MM.1S (cell line): ENCODE results near the gene SPPL2C.

Experiments
- DNase-seq: peaks from one replicate; pipeline ENCODE4 v3.0.0-alpha.2; 2015
- H2AFZ ChIP-seq: fragments of 300-600 bp; sonication (generic); 2 replicates; pipeline ENCODE4 v1.6.0; 2016; ENCODE audit warnings: antibody characterized with exemption, low read length
- H3F3A ChIP-seq: fragments of 300-600 bp; sonication (generic); 2 replicates; pipeline ENCODE4 v1.6.1; 2016; ENCODE audit warnings: mild to moderate bottlenecking, antibody characterized with exemption, low read length, moderate library complexity, mixed read lengths; ENCODE audit not compliant: insufficient read depth
- H3K27ac ChIP-seq: fragments of 300-600 bp; sonication (generic); 2 replicates; pipeline ENCODE4 v1.5.1; 2016; ENCODE audit warnings: mild to moderate bottlenecking, low read length
- H3K27me3 ChIP-seq: fragments of 300-600 bp; sonication (generic); replicated peaks from 2 replicates; pipeline ENCODE4 v1.6.0; 2016; ENCODE audit warnings: low read length; ENCODE audit not compliant: insufficient read depth
- H3K36me3 ChIP-seq: fragments of 300-600 bp; sonication (generic); replicated peaks from 2 replicates; pipeline ENCODE4 v1.6.1; 2016; ENCODE audit warnings: mild to moderate bottlenecking, low read length, mixed read lengths; ENCODE audit not compliant: insufficient read depth
- H3K4me1 ChIP-seq: fragments of 300-600 bp; sonication (generic); 2 replicates; pipeline ENCODE4 v1.6.1; 2016; ENCODE audit warnings: low read length, mixed read lengths
- H3K4me2 ChIP-seq: fragments of 300-600 bp; sonication (generic); 2 replicates; pipeline ENCODE4 v1.6.0; 2016; ENCODE audit warnings: low read depth, low read length
- H3K4me3 ChIP-seq: fragments of 300-600 bp; sonication (generic); 2 replicates; pipeline ENCODE4 v1.5.1; 2016; ENCODE audit warnings: low read length, mixed read lengths
- H3K79me2 ChIP-seq: fragments of 300-600 bp; sonication (generic); 2 replicates; pipeline ENCODE4 v1.6.1; 2016; ENCODE audit warnings: mixed run types, low read length, mixed read lengths
- H3K9ac ChIP-seq: fragments of 300-600 bp; sonication (generic); 2 replicates; pipeline ENCODE4 v1.6.1; 2016; ENCODE audit warnings: low read length, mixed read lengths
- H3K9me2 ChIP-seq: fragments of 300-600 bp; sonication (generic); replicated peaks from 2 replicates; pipeline ENCODE4 v1.6.1; 2016; ENCODE audit warnings: mild to moderate bottlenecking, low read length, mixed read lengths; ENCODE audit not compliant: insufficient read depth
- H3K9me3 ChIP-seq: fragments of 300-600 bp; sonication (generic); replicated peaks from 2 replicates; pipeline ENCODE4 v1.6.1; 2016; ENCODE audit warnings: mild to moderate bottlenecking, low read length, mixed read lengths; ENCODE audit not compliant: insufficient read depth
- H4K20me1 ChIP-seq: fragments of 300-600 bp; sonication (generic); 2 replicates; pipeline ENCODE4 v1.6.1; 2016; ENCODE audit warnings: mild to moderate bottlenecking, low read length, moderate library complexity, mixed read lengths; ENCODE audit not compliant: insufficient read depth
- EZH2 ChIP-seq: fragments of 300-600 bp; sonication (generic); optimal IDR thresholded peaks from 2 replicates; pipeline ENCODE3; 2017; ENCODE audit warnings: low read depth, mild to moderate bottlenecking, antibody characterized with exemption, low read length, mixed read lengths
- EZH2phosphoT487 ChIP-seq: fragments of 300-600 bp; sonication (generic); IDR thresholded peaks from 2 replicates; pipeline ENCODE4 v1.6.1; 2018; ENCODE audit warnings: antibody characterized with exemption, low read length
- TF ChIP-seq, protein P1 (sequence below): fragments of 300-600 bp; sonication (generic); IDR thresholded peaks from 2 replicates; pipeline ENCODE4 v1.5.1; 2016; ENCODE audit warnings: antibody characterized with exemption, low read length, mixed read lengths

Gene SPPL2C

DNA sequence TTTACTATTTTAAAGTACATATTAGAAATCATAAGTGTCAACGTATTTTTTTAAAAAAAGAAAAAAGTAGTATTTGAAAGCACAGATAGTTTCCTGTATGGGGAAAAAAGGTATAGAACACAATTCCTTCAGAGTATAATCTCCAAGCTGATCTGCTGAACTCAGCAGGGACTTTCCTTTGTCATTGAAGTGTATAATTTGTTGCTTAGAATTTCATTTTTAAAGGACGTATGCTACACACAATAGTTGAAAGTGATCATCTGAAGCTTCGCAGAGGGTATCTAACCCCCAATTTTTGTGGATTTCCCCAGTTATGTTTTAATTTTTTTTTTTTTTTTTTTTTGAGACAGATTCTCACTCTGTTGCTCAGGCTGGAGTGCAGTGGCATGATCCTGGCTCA lies 29.5 kb downstream of the SPPL2C start:
- Histone ChIP-seq H3K27ac (peak overlapping the region; percentile 92), H3K79me2 (no peaks in the 10 kb centered on the region), H3K27me3 (no peaks in the 10 kb centered on the region), H3K36me3 (no peaks in the 10 kb centered on the region), H3K4me3 (peak overlapping the region; percentile 46), H3K9me2 (no peaks in the 10 kb centered on the region), H3F3A (peaks cover 20% of the 10 kb centered on the region), H3K4me1 (peaks cover 18% of the 10 kb centered on the region), H3K9me3 (no peaks in the 10 kb centered on the region), H3K9ac (peak overlapping the region; percentile 64), H2AFZ (peak overlapping the region; percentile 63; the same call in 1 of the 2 replicates), H4K20me1 (no peaks in the 10 kb centered on the region), H3K4me2 (peak overlapping the region; percentile 85)
- DNase-seq = peak; percentile 79
- TF ChIP-seq EZH2phosphoT487 (no peak), EZH2 (no peak)

DNA sequence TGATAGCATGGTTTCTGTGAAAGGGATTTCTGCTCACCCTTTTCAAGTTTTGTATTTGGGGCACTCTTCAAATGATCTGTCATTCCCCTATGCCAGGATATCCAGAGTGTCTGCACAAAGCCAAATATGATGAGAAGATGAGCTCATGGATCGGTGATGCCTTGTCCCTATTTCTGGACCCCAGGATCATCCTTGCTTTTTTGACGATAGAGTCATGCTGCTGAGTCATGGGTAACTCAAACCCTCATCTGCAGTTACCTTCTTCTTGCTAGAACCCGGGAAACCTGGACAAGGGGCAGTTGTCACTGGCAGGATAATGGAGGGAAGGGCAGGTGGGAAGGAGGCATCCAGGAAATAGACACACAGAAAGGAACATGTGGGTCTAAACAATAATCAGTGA lies 31.9 kb downstream of the SPPL2C start:
- no peak for TF ChIP-seq EZH2phosphoT487
- no peak for TF ChIP-seq EZH2
- H3K79me2 ChIP-seq = no peaks in the 10 kb centered on the region

DNA sequence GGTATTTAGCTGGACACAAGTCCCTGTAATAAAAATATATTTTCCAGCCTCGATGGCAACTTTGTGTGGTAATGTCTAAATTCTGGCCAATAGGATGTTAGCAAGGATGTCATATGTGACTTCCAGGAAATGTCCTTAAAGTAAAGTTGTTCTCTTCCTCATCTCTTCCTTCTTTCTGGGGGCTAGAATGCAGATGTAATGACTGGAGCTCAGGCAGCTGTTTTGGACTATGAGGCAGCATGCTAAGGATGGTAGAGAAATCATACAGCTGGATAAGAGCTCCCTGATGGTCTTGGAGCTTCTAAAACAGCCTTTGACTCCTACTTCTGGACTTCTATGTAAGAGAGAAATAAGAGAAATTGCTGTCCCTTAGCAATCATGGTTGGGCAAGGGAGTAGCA lies 32.8 kb downstream of the SPPL2C start:
- Histone ChIP-seq H3K4me2 (no peak overlapping the region), H2AFZ (no peak overlapping the region), H3K27me3 (no peaks in the 10 kb centered on the region), H3K9me3 (no peaks in the 10 kb centered on the region), H3K9ac (no peak overlapping the region), H3K27ac (no peak overlapping the region), H4K20me1 (no peaks in the 10 kb centered on the region), H3K79me2 (no peaks in the 10 kb centered on the region), H3K4me3 (no peak overlapping the region), H3K4me1 (peaks cover 17% of the 10 kb centered on the region), H3K36me3 (no peaks in the 10 kb centered on the region), H3F3A (peaks cover 20% of the 10 kb centered on the region), H3K9me2 (no peaks in the 10 kb centered on the region)
- DNase-seq = no peak
- TF ChIP-seq EZH2 (no peak), EZH2phosphoT487 (no peak)
- TF ChIP-seq, protein P1, sequence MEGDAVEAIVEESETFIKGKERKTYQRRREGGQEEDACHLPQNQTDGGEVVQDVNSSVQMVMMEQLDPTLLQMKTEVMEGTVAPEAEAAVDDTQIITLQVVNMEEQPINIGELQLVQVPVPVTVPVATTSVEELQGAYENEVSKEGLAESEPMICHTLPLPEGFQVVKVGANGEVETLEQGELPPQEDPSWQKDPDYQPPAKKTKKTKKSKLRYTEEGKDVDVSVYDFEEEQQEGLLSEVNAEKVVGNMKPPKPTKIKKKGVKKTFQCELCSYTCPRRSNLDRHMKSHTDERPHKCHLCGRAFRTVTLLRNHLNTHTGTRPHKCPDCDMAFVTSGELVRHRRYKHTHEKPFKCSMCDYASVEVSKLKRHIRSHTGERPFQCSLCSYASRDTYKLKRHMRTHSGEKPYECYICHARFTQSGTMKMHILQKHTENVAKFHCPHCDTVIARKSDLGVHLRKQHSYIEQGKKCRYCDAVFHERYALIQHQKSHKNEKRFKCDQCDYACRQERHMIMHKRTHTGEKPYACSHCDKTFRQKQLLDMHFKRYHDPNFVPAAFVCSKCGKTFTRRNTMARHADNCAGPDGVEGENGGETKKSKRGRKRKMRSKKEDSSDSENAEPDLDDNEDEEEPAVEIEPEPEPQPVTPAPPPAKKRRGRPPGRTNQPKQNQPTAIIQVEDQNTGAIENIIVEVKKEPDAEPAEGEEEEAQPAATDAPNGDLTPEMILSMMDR = no peak

More for the DNA sequence above, 31.9 kb downstream of the SPPL2C start:
- Histone ChIP-seq H4K20me1 (no peaks in the 10 kb centered on the region), H3K27me3 (no peaks in the 10 kb centered on the region), H3K36me3 (no peaks in the 10 kb centered on the region), H3F3A (peaks cover 20% of the 10 kb centered on the region), H2AFZ (no peak overlapping the region), H3K9ac (no peak overlapping the region), H3K27ac (no peak overlapping the region), H3K4me2 (no peak overlapping the region), H3K4me3 (no peak overlapping the region), H3K9me2 (no peaks in the 10 kb centered on the region), H3K9me3 (no peaks in the 10 kb centered on the region), H3K4me1 (peaks cover 18% of the 10 kb centered on the region)
- DNase-seq = no peak

DNA sequence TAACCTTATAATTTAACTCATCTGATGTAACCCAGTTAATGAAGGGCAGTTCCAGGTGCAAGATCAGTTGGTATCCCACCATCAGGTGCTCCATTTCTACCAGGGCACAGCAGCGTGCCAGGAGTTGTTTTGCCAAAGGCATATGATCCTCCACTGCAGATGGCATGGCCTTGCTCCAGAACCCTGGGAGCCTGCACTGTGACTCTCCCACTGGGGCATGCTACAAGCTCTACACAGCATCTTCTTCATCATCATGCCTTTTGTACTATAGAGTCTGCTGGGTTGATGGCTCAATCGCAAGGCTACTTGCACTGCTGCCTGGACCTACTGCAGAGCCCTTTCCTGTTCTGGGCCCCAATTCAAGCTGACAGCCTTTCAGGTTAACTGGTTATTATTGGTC lies 38.4 kb downstream of the SPPL2C start:
- Histone ChIP-seq H3K4me3 (no peak overlapping the region), H3K27me3 (no peaks in the 10 kb centered on the region), H3K9me3 (no peaks in the 10 kb centered on the region), H3F3A (no peaks in the 10 kb centered on the region), H3K9ac (no peak overlapping the region), H3K36me3 (no peaks in the 10 kb centered on the region), H4K20me1 (no peaks in the 10 kb centered on the region), H2AFZ (no peak overlapping the region), H3K4me1 (no peaks in the 10 kb centered on the region), H3K9me2 (no peaks in the 10 kb centered on the region), H3K4me2 (no peak overlapping the region), H3K79me2 (no peaks in the 10 kb centered on the region), H3K27ac (no peak overlapping the region)
- TF ChIP-seq EZH2phosphoT487 = no peak
- TF ChIP-seq, protein P1 = no peak
- TF ChIP-seq EZH2 = no peak
- DNase-seq = no peak
